Body of pancreas (tissue), 4 donors: ENCODE results near the gene RNF125.

Experiments used
- CTCF ChIP-seq, 7 experiments: fragments of 450-650 bp in 4 of 7; fragments of 200-600 bp in 3 of 7; sonication (generic) in 3 of 7; IDR thresholded peaks; one replicate each; pipeline ENCODE4 v1.5.1; 2016 to 2019; ENCODE audit warnings: antibody characterized with exemption in 7 of 7
- POLR2A ChIP-seq, 3 donors: fragments of 450-650 bp; IDR thresholded peaks; one replicate each; pipeline ENCODE4 v1.6.1; 2016; ENCODE audit warnings: antibody characterized with exemption in 3 of 3, mild to moderate bottlenecking in 2 of 3

GRCh38 chr18:32067375-32068167 lies 48.9 kb downstream of the RNF125 start:
- TF ChIP-seq CTCF (IDR thresholded peaks at IDR 0.05) (no peak), POLR2A (IDR thresholded peaks at IDR 0.05) (no peak)
